ENCODE results near the gene G3BP1.
"Not testable (repeated sequence)": the region's sequence is repeated elsewhere in the genome, so short reads cannot be mapped to it uniquely, and the experiment has no call there.

Gene G3BP1

DNA sequence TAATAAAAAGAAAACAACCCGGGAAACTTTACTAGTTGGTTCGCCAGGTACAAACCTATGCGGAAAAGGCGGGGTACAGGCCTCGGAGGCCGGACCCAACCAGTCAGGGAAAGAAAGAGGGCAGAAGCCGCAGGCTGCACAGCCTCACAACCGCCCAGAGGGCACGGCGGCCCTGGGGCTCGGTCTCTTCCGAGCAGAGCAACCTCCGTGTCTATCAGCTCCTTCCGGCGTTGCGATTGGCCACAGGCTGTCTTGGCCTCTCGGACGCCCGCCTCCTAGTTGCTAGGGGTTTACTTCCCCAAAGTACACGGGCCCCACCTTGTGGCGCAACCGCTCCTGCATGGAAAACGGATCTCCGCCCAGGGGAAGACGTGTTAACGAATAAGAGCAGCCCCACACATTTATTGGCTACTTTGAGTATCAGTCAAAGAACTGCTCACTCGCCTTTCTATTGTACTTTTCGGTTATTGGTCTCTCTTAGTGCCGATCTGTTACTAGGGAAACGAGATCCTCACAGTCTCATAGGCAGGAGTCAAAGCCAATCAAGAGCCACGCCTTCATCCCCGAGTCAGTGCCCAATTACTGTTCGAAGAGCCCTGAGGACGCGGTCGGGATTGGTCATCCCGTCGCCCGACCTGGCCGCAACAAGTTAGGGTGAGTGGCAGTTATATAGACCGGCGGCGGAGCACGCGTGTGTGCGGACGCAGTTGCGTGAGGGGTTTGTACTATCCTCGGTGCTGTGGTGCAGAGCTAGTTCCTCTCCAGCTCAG is at the start of gene G3BP1:
G3BP1 (plus strand) TSS at position 696 of the 770 bp plus-strand sequence. CDS start 14,667 bp downstream, outside the sequence.
- peak; percentile 97 for DNase-seq

DNA sequence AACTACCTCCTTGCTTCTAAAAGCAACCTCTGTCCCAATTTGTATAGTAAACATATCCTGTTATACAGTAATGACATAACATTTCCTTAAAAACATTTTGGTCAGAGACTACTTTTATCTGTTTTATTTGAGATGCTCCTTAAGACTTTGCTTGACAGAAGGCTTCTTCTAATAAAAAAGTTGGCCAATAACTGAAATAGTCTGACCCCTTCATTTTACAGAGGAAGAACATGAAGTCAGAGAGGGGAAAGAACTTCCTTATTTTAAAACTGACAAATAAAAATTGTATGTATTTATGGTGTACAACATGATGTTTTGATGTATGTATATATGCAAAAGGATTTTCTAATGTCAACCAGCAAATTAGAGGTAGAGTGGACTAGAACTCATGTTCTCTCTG is 49.2 kb upstream of the G3BP1 start:
- DNase-seq, result no peak

DNA sequence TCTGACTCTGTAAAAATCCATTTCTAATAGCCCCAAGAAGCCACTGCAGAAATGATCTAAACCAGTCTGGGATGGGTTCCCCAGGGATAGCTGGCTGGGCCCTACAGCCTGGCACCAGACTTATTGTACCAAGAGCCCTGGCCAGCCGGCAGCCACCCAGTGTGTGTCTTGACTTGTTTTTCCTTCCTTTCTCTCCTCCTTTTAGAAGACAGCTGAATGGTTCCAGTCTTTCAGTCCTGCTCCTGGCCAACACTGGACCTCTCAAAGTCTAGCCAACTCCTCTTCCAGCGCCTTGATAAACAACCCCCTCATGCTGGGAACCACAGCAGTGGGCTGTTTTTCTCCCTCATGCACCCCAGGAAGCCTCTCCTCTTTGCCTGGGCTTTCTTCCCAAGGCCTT is 47.4 kb upstream of the G3BP1 start:
- no peak for DNase-seq

- not testable (repeated sequence) for DNase-seq
These were observed 42.2 kb upstream of the G3BP1 start for GRCh38 chr5:151729597-151729996.

DNA sequence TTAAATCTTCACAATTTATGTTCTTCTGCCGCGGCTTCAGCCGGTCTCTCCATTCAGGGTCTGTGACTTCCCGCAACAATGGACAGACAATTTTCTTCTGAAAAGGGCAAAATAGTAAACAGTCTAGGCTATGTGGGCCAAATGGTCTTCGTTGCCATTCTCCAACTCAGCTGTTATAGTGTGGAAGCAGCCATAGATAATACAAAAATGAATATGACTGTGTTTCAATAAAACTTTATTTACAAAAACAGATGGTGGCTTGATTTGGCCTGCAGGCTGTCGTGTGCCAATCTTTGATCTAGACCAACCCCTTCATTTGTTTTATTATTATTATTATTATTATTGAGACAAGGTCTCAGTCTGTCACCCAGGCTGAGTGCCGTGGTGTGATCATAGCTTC is 41.4 kb upstream of the G3BP1 start:
- no peak for DNase-seq

DNA sequence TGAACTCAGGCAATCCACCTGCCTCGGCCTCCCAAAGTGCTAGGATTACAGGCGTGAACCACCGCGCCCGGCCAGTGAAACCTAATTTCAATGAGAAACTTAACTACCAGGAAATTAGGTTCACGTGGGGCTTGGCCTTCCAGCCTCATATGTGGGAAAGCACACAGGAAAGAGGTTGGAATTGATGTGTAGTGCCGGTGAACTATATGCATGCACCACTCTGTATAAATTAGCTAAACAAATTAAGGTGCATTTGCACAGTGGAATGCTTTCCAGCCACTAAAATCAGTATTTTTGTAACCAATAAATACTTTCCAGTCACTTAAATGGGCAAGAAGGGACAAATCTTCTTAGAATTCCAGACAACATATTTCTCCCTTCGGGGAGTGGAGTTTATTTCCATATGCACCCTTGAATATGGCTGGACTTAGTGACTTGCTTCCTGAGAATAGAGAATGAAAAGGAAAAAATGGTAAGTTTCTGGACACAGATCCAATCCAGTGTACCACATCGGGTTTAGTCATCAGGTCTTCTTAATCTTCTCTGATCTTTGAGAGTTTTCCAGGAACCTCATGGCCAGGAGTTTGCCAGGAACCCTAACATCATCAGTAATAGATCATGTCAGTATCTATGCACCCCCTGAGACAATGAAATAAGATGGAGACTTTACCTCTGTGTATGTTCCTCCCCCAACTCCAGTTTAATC is 38.2 kb upstream of the G3BP1 start:
- no peak for DNase-seq

DNA sequence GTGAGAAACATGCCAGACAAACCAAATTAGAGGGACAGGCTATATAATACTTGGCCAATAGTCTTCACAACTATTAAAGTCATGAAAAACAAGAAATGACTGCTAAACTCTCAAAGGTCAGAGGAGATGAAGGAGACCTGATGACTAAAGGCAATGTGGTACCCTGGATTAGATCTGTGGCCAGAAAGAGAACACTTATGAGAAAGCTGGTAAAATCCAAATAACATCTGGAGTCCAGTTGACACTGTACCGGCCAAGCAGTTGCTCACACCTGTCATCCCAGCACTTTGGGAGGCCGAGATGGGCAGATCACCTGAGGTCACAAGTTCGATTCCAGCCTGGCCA is 37.7 kb upstream of the G3BP1 start:
- DNase-seq, result no peak

GRCh38 chr5:151735646-151736045 is 36.1 kb upstream of the G3BP1 start:
- no peak for DNase-seq

- DNase-seq, result no peak
These were observed 34.3 kb upstream of the G3BP1 start for GRCh38 chr5:151737431-151737830.

DNA sequence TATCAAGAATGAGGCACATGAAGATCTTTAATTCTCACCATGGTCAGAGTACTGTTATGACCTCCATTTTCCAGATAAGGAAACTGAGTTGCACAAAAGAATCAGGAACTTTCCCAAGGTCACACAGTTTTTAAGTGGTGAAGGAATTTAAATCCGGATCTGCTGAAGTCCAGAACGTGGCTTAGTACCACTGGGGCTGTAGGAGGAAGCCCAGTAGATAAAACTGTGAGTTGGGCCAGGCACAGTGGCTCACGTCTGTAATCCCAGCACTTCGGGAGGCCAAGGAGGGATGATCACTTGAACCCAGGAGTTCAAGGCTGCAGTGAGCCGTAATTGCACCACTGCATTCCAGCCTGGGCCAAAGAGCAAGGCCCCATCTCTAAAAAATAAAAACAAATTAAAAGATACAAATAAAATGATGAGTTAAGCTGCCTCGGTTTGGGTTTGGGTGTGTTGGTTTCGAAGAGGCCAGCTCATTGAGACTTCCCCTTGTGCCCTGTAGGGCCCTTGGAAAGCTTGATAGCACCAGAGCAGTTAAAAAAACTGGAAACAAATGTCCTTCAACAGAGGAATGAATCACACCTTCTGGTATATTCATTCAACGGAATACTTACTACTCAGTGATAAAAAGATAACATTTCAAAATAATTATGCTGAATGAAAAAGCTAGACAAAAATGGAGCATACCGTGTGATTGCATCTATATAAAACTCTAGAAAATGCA is 33.5 kb upstream of the G3BP1 start:
- DNase-seq, result no peak

DNA sequence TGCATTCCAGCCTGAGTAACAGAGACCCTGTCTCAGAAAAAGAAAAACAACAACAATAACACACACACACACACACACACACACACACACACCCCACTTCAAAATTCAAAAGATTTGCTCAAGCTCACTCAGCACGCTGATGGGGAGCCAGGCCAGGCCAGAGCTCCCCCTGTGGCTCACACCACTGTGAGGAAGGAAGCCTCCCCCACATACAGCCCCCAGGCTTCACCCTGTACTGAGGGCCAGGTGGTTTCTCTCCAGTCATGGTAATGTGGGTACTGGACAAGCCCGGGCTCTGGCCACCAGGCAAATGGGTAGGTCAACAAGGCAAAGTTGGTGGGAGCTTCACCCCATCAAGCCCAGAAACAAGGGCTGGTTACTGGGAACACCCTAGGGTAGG is 32.4 kb upstream of the G3BP1 start:
- no peak for DNase-seq

- no peak for DNase-seq
These were observed 31.8 kb upstream of the G3BP1 start for GRCh38 chr5:151739939-151740335.

DNA sequence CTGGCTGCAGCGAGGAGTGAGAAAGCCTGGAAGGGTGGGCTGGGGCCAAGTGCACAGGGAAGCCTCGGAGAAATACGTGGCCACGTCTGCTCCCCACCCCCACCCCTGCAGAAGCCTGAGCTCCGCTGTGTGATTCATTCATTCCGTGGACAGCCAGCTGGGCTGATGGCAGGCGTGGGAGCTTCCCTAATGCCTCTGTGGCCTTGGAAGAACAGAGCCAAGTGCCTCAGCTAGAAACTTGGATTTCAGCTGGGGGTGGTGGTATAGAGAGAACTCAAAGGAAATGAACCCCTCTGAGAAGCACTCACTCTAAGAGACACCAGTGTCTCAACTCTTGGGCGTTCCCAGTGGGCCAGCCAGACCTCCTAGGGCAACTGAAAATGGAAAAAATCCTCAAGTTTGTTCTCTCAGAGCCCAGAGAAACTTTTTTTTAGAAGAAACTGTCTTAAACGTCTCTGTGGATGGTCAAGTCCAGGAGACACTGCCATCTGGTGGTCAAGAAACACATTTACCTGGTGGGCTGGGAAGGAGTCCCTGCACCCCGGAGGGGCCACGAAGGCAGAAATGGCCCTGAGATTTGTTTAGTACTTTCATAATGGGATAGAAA is 31.3 kb upstream of the G3BP1 start:
- DNase-seq, result no peak

DNA sequence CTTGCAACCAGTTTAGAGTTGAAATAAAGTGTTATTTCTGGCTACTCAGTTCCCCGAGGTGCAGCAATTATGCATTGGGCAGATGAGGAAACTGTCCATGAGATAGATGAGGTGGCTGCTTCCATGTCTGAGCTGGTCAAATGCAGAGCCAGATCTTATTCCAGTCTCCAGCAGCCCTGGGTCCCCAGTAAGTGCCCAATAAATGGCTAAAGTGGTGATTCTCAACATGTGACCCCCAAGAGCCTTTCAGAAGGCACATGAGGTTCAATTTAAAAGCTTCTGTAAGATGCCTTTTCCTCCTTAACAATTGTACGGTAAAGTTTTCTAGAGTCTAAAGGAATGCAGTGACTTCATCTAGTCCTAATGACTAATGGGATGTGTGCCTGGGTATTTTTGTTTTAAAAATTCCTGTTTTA is 30.8 kb upstream of the G3BP1 start:
- DNase-seq, result no peak

GRCh38 chr5:151741678-151742423 is 29.9 kb upstream of the G3BP1 start:
- DNase-seq, result no peak

DNA sequence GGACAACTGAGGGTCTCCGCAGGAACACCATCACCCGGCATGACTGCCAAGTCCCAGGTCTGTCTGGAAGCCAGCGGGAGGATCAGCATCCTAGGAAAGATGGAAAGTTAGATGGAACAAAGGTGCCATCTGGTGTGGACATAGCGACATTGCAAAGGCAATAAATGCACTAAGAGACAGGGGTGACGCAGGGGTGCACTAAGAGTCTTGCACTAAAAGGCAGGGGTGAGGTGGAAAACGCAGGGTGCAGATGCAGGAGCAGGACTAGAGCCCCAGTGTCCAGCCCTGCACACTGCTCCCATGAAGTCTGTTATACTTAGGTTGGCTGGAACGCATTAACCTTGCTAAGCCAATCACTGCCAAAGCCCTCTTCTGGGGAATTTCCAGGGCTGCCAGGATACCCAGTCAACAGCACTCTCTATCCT is 28.9 kb upstream of the G3BP1 start:
- no peak for DNase-seq

- no peak for DNase-seq
These were observed 28.2 kb upstream of the G3BP1 start for GRCh38 chr5:151743530-151743929.

GRCh38 chr5:151745071-151745705 is 26.6 kb upstream of the G3BP1 start:
- no peak for DNase-seq

- DNase-seq, result no peak
These were observed 21.6 kb upstream of the G3BP1 start for GRCh38 chr5:151750121-151750520.

DNA sequence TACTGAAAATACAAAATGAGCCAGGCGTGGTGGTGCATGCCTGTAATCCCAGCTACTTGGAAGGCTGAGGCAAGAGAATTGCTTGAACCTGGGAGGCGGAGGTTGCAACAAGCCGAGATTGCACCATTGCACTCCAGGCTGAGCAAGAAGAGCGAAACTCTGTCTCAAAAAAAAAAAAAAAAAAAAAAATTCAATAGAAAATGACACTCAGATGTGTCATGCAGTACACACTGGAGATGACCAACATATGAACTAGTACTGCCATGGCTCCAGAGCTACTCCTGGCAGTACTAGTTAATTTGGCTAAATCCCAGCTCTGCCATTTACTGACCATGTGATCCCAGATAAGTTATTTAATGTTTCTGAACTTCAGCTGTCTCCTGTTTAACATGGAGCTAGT is 20.7 kb upstream of the G3BP1 start:
- no peak for DNase-seq

DNA sequence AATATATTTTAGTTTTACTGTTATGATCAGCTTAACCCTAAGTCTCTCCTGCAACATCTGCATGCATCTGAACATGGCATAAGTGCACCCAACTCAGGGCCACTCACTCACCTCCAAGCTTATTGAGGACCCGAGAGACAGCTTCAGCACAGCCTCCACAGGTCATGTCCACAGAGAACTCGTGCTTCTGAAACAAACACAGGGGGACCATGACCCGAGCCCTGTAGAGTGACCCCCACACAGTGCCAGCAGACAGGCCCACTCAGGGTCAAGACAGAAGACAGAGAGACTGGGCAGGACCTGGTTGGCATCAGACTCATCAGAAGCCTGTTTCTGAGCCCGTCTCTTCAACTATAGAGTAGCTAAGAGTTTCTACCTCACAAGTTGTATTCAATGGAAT is 20.2 kb upstream of the G3BP1 start:
- DNase-seq, result no peak

- no peak for DNase-seq
These were observed 16.4 kb upstream of the G3BP1 start for GRCh38 chr5:151755383-151755782.

Data from NCI-H2081 treated with DMSO at 0.1 percent for 48 hours (cell line).